SK-N-SH treated with all-trans-retinoic acid at 6 μM for 48 hours (cell line): ENCODE measurements around the gene NOTCH2.

Experiments
- ATAC-seq: fragments of 200-7000 bp; cut with Tn5 transposase; 3 replicates; pipeline ENCODE4 v1.9.1; 2020; ENCODE audit warnings: mild to moderate bottlenecking, moderate library complexity
- ARNTL ChIP-seq: fragments of 450-650 bp; formaldehyde crosslinking; IDR thresholded peaks from 2 replicates; pipeline ENCODE4 v1.5.0; 2020; ENCODE audit warnings: low read depth, mild to moderate bottlenecking, moderate library complexity, borderline replicate concordance
- BACH2 ChIP-seq: fragments of 250-450 bp; sonication (Bioruptor Pico); IDR thresholded peaks from 2 replicates; pipeline ENCODE4 v1.9.0; 2021; ENCODE audit warnings: mild to moderate bottlenecking, borderline replicate concordance
- CSDC2 ChIP-seq: fragments of 250-450 bp; sonication (Bioruptor Pico); IDR thresholded peaks from 2 replicates; pipeline ENCODE4 v1.5.0; 2020; ENCODE audit warnings: mild to moderate bottlenecking, moderate library complexity
- ESRRG ChIP-seq: fragments of 250-450 bp; sonication (Bioruptor Pico); IDR thresholded peaks from 2 replicates; pipeline ENCODE4 v1.6.1; 2021; ENCODE audit warnings: mild to moderate bottlenecking
- GLIS3 ChIP-seq: fragments of 250-450 bp; sonication (Bioruptor Pico); IDR thresholded peaks from 2 replicates; pipeline ENCODE4 v1.5.0; 2020; ENCODE audit warnings: mild to moderate bottlenecking, moderate library complexity
- ISL1 ChIP-seq: fragments of 250-450 bp; sonication (Bioruptor Pico); IDR thresholded peaks from 2 replicates; pipeline ENCODE4 v2.1.2; 2022; ENCODE audit warnings: mild to moderate bottlenecking, moderate library complexity
- OSR1 ChIP-seq: fragments of 250-450 bp; sonication (Bioruptor Pico); IDR thresholded peaks from 2 replicates; pipeline ENCODE4 v1.8.0; 2022; ENCODE audit warnings: moderate library complexity, mild to moderate bottlenecking, inconsistent platforms
- PPARA ChIP-seq: fragments of 250-450 bp; sonication (Bioruptor Pico); IDR thresholded peaks from 2 replicates; pipeline ENCODE4 v1.5.0; 2020; ENCODE audit warnings: mild to moderate bottlenecking, borderline replicate concordance
- SNAI2 ChIP-seq: fragments of 250-450 bp; sonication (Bioruptor Pico); IDR thresholded peaks from 2 replicates; pipeline ENCODE4 v1.5.0; 2020; ENCODE audit warnings: mild to moderate bottlenecking, moderate library complexity
- TCF4 ChIP-seq: fragments of 250-450 bp; sonication (Bioruptor Pico); IDR thresholded peaks from 2 replicates; pipeline ENCODE4 v1.8.0; 2021; ENCODE audit warnings: mild to moderate bottlenecking, moderate library complexity, borderline replicate concordance
- TOX ChIP-seq: fragments of 250-450 bp; sonication (Bioruptor Pico); IDR thresholded peaks from 2 replicates; pipeline ENCODE4 v1.8.0; 2021; ENCODE audit warnings: mild to moderate bottlenecking, moderate library complexity, borderline replicate concordance
- ZFP3 ChIP-seq: fragments of 250-450 bp; sonication (Bioruptor Pico); IDR thresholded peaks from 2 replicates; pipeline ENCODE4 v1.5.0; 2020; ENCODE audit warnings: mild to moderate bottlenecking, moderate library complexity
- ZFP30 ChIP-seq: fragments of 450-650 bp; formaldehyde crosslinking; IDR thresholded peaks from 2 replicates; pipeline ENCODE4 v1.5.0; 2022; ENCODE audit warnings: mild to moderate bottlenecking, moderate library complexity
- ZNF565 ChIP-seq: fragments of 450-650 bp; formaldehyde crosslinking; conservative IDR thresholded peaks from 2 replicates; pipeline ENCODE4 v1.5.0; 2020; ENCODE audit warnings: low read depth, mild to moderate bottlenecking, moderate library complexity
- ZNF70 ChIP-seq: fragments of 450-650 bp; formaldehyde crosslinking; IDR thresholded peaks from 2 replicates; pipeline ENCODE4 v1.5.0; 2020; ENCODE audit warnings: mild to moderate bottlenecking, moderate library complexity
- ZNF8 ChIP-seq: fragments of 450-650 bp; formaldehyde crosslinking; IDR thresholded peaks from 2 replicates; pipeline ENCODE4 v1.5.0; 2020; ENCODE audit warnings: mild to moderate bottlenecking, moderate library complexity
- TF ChIP-seq, protein P1 (sequence below): fragments of 250-450 bp; sonication (Bioruptor Pico); IDR thresholded peaks from 2 replicates; pipeline ENCODE4 v1.5.1; 2021; ENCODE audit warnings: mild to moderate bottlenecking, moderate library complexity
- TF ChIP-seq, protein P2 (sequence below): fragments of 250-450 bp; sonication (Bioruptor Pico); IDR thresholded peaks from 2 replicates; pipeline ENCODE4 v1.5.1; 2020; ENCODE audit warnings: low read depth, mild to moderate bottlenecking, moderate library complexity
- TF ChIP-seq, protein P3 (sequence below): fragments of 250-450 bp; sonication (Bioruptor Pico); IDR thresholded peaks from 2 replicates; pipeline ENCODE4 v1.8.0; 2020; ENCODE audit warnings: mild to moderate bottlenecking, moderate library complexity, borderline replicate concordance

Gene NOTCH2

DNA sequence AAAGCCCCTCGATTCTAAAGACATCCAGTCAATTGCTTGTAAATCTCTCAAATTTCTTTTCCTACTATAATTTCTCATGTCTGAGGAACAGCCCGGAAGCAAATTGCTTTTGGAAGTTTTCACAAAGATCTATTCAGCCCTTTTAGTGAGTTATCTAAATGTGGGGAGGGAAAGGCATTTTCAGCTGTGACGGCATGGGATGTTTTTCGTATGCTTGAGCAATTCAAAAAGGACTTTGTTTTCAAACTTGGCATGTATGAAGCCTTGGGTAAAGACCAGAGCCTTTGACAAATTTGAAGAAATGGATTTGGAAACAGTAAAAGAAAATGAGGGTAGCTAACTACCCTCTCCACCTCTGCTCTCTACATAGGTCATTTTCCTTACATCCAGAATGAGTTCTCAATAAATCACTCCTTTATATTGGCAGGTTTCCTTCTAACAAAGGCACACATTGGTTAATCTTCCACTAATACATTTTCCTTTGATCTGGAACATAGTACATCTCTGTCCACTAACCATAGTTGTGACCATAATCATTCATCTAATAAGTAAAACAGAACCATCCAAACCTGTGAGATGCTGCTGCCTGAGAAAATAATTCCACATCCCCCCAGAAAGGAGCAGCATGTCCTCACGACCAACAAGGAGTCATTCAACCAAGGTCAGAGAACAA, 107.0 kb downstream of the NOTCH2 start:
- no peak for ATAC-seq
- TF ChIP-seq, protein P1, sequence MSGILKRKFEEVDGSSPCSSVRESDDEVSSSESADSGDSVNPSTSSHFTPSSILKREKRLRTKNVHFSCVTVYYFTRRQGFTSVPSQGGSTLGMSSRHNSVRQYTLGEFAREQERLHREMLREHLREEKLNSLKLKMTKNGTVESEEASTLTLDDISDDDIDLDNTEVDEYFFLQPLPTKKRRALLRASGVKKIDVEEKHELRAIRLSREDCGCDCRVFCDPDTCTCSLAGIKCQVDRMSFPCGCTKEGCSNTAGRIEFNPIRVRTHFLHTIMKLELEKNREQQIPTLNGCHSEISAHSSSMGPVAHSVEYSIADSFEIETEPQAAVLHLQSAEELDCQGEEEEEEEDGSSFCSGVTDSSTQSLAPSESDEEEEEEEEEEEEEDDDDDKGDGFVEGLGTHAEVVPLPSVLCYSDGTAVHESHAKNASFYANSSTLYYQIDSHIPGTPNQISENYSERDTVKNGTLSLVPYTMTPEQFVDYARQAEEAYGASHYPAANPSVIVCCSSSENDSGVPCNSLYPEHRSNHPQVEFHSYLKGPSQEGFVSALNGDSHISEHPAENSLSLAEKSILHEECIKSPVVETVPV (CRISPR knock-in tag): no peak

DNA sequence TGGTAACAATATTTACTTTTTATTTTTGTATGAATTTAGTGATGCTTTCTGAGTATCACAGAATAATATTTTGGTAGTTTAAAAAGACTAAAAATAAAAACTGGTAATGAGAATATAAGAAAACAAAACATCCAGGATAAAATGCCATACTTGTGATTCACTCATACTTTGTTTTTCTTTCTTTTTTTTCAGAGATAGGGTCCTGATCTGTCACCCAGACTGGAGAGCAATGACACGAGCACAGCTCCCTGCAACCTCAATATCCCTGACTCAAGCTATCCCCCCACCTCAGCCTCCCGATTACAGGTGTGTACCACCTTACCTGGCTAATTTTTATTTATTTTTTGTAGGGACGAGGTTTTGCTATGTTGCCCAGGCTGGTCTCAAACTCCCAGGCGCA, 109.0 kb downstream of the NOTCH2 start:
- no peak for TF ChIP-seq OSR1 (CRISPR knock-in tag)
- no peak for ATAC-seq

DNA sequence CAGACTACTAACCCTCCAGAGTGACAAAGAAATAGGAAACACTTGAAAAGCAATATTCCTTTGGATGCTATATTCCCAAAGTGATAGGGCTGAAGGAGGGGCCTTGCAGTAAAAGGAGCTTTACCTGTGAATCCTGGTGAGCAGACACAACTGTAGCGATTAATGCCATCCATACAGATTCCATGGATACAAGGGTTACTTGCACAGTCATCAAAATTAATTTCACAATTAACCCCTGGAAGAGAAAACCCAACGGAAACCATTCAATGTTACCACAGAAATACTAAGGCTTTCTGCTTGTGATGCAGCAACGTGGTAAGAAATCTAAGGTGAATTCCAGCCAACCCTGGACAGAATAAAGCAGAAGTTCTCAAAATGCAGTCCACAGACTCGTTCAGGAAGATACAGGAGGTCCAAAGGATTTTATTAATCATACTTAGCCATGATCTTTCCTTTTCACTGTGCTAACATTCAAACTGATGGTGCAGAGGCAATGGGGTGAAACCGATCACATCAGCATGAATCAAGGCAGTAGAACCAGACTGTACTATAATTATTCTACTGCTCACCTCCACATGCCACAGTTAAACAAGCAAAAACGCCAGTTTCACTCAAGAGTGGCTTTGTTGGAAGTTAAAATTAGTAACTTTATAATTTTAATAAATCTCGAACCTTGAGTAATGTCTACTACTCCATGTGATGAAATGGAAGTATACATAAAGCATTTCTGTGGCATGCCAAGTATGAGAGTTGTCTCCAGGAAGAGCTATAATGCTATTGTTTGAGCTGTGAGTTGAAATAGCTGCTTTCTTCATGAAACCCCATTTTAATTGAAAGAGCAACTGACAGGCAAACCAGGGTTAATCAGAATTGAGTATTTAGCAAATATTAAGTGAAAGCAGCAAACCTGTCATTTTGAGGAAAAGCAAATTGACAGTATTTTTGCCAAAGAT, 109.9 kb downstream of the NOTCH2 start:
- ATAC-seq: no peak
- no peak for TF ChIP-seq TCF4 (CRISPR knock-in tag)
- no peak for TF ChIP-seq ARNTL (CRISPR knock-in tag)
- no peak for TF ChIP-seq ZFP30 (CRISPR knock-in tag)
- TF ChIP-seq, protein P2, sequence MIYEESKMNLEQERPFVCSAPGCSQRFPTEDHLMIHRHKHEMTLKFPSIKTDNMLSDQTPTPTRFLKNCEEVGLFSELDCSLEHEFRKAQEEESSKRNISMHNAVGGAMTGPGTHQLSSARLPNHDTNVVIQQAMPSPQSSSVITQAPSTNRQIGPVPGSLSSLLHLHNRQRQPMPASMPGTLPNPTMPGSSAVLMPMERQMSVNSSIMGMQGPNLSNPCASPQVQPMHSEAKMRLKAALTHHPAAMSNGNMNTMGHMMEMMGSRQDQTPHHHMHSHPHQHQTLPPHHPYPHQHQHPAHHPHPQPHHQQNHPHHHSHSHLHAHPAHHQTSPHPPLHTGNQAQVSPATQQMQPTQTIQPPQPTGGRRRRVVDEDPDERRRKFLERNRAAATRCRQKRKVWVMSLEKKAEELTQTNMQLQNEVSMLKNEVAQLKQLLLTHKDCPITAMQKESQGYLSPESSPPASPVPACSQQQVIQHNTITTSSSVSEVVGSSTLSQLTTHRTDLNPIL (CRISPR knock-in tag): no peak
- TF ChIP-seq SNAI2: no peak
- TF ChIP-seq, protein P3, sequence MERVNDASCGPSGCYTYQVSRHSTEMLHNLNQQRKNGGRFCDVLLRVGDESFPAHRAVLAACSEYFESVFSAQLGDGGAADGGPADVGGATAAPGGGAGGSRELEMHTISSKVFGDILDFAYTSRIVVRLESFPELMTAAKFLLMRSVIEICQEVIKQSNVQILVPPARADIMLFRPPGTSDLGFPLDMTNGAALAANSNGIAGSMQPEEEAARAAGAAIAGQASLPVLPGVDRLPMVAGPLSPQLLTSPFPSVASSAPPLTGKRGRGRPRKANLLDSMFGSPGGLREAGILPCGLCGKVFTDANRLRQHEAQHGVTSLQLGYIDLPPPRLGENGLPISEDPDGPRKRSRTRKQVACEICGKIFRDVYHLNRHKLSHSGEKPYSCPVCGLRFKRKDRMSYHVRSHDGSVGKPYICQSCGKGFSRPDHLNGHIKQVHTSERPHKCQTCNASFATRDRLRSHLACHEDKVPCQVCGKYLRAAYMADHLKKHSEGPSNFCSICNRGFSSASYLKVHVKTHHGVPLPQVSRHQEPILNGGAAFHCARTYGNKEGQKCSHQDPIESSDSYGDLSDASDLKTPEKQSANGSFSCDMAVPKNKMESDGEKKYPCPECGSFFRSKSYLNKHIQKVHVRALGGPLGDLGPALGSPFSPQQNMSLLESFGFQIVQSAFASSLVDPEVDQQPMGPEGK (CRISPR knock-in tag): no peak

DNA sequence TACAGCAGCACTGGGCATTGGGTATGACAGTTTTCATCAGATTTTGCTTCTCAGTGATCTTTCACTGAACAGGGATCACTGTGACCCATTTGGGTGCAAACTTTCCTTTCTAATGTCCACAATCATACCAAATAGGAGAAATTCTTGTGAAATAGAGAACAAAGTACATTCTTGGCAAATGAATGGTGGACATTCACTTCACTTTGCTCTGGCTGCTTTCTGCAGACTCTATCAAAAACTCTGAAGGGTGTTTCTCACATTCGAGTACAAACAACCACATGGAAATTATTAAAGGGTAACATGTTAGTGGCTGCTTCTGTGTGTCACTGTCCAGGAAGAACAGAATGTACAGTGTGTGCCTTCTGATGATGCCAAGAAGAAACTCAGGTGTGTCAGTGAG, 111.2 kb downstream of the NOTCH2 start:
- TF ChIP-seq BACH2 (CRISPR knock-in tag) (no peak), OSR1 (CRISPR knock-in tag) (no peak), ZNF70 (CRISPR knock-in tag) (no peak), TOX (CRISPR knock-in tag) (no peak), ESRRG (CRISPR knock-in tag) (no peak), ARNTL (CRISPR knock-in tag) (no peak), ZFP3 (CRISPR knock-in tag) (no peak), ZNF565 (CRISPR knock-in tag) (no peak), ISL1 (CRISPR knock-in tag) (no peak), ZNF8 (no peak), CSDC2 (no peak), GLIS3 (CRISPR knock-in tag) (no peak), PPARA (CRISPR knock-in tag) (no peak), TCF4 (CRISPR knock-in tag) (no peak)
- TF ChIP-seq, protein P1 (CRISPR knock-in tag): no peak
- TF ChIP-seq, protein P3 (CRISPR knock-in tag): no peak
- ATAC-seq: no peak
